BLaER1 treated with 17β-estradiol and CSF1 and Interleukin-3, amounts not matched to agents 10 nM and 100 nM (cell line): ENCODE measurements around the gene HEXD.
A peak's percentile ranks its signal among the peaks of the same experiment; 100 is the strongest.

ENCODE experiments used
- H3K27ac ChIP-seq, 11 experiments: shearing (Covaris generic); formaldehyde crosslinking; 2 replicates each; pipeline ENCODE4 v1.8.1; 2022
- H3K27me3 ChIP-seq, 11 experiments: shearing (Covaris generic); formaldehyde crosslinking; 2 replicates each; pipeline ENCODE4 v1.8.1; 2022
- H3K36me3 ChIP-seq, 11 experiments: shearing (Covaris generic); formaldehyde crosslinking; 2 replicates each; pipeline ENCODE4 v1.8.1; 2022
- H3K4me1 ChIP-seq, 10 experiments: shearing (Covaris generic); formaldehyde crosslinking; 2 replicates each; pipeline ENCODE4 v1.8.1; 2022
- H3K4me2 ChIP-seq, 11 experiments: shearing (Covaris generic); formaldehyde crosslinking; 2 replicates each; pipeline ENCODE4 v1.8.1; 2022
- H3K4me3 ChIP-seq, 10 experiments: shearing (Covaris generic); formaldehyde crosslinking; 2 replicates each; pipeline ENCODE4 v1.8.1; 2022
- H3K9ac ChIP-seq, 11 experiments: shearing (Covaris generic); formaldehyde crosslinking; 2 replicates each; pipeline ENCODE4 v1.8.1; 2022
- H3K9me3 ChIP-seq, 11 experiments: shearing (Covaris generic); formaldehyde crosslinking; replicated peaks in 1 of 11; 2 replicates each; pipeline ENCODE4 v1.8.1; 2022
- H4K20me1 ChIP-seq, 11 experiments: shearing (Covaris generic); formaldehyde crosslinking; 2 replicates each; pipeline ENCODE4 v1.8.1; 2022
- Cebpa-rat ChIP-seq, 11 experiments: shearing (Covaris generic); IDR thresholded peaks; 2 replicates each; pipeline ENCODE4 v1.8.1; 2022

HEXD gene

GRCh38 chr17:82414548-82415281 lies 3.4 kb upstream of the HEXD start:
- Histone ChIP-seq H3K9ac (no peak overlapping the region), H3K4me3 (no peak overlapping the region), H3K4me2 (peak overlapping the region; percentile 4 to 75 (median 38); a peak in 19 of 22 replicates), H3K27ac (no peak overlapping the region), H3K27me3 (no peaks in the 10 kb centered on the region), H4K20me1 (peaks cover 57 to 91% (median 83%) of the 10 kb centered on the region in 11 experiments), H3K9me3 (no peaks in the 10 kb centered on the region), H3K4me1 (peaks cover 9 to 72% (median 49%) of the 10 kb centered on the region in 10 experiments), H3K36me3 (peaks cover 0 to 15% (median 8%) of the 10 kb centered on the region in 11 experiments; a peak in 5 of 22 replicates)
- TF ChIP-seq Cebpa-rat (IDR thresholded peaks at IDR 0.05), result no peak

GRCh38 chr17:82415336-82415735 lies 2.8 kb upstream of the HEXD start:
- Histone ChIP-seq H3K9ac (no peak overlapping the region), H3K27ac (no peak overlapping the region), H3K27me3 (no peaks in the 10 kb centered on the region), H3K4me2 (no peak overlapping the region), H3K4me1 (peaks cover 15 to 72% (median 50%) of the 10 kb centered on the region in 10 experiments), H3K9me3 (no peaks in the 10 kb centered on the region), H4K20me1 (peaks cover 52 to 85% (median 77%) of the 10 kb centered on the region in 11 experiments), H3K36me3 (peaks cover 0 to 15% (median 8%) of the 10 kb centered on the region in 11 experiments; a peak in 12 of 22 replicates), H3K4me3 (no peak overlapping the region)
- no peak for TF ChIP-seq Cebpa-rat (IDR thresholded peaks at IDR 0.05)

GRCh38 chr17:82415786-82416185 lies 2.4 kb upstream of the HEXD start:
- peaks cover 15 to 68% (median 46%) of the 10 kb centered on the region in 10 experiments for H3K4me1 ChIP-seq
- H3K9me3 ChIP-seq, result no peaks in the 10 kb centered on the region
- no peak overlapping the region for H3K4me3 ChIP-seq
- peaks cover 48 to 80% (median 72%) of the 10 kb centered on the region in 11 experiments for H4K20me1 ChIP-seq
- no peak overlapping the region for H3K27ac ChIP-seq
- H3K27me3 ChIP-seq, result no peaks in the 10 kb centered on the region
- H3K9ac ChIP-seq, result no peak overlapping the region
- peaks cover 0 to 18% (median 12%) of the 10 kb centered on the region in 11 experiments; a peak in 16 of 22 replicates for H3K36me3 ChIP-seq
- no peak for TF ChIP-seq Cebpa-rat (IDR thresholded peaks at IDR 0.05)
- H3K4me2 ChIP-seq, result no peak overlapping the region

GRCh38 chr17:82416264-82416663 lies 1.9 kb upstream of the HEXD start:
- Histone ChIP-seq H3K27me3 (no peaks in the 10 kb centered on the region), H3K9me3 (no peaks in the 10 kb centered on the region), H3K4me1 (peaks cover 15 to 64% (median 45%) of the 10 kb centered on the region in 10 experiments), H3K9ac (no peak overlapping the region), H3K36me3 (peaks cover 0 to 23% (median 16%) of the 10 kb centered on the region in 11 experiments; a peak in 19 of 22 replicates), H3K4me2 (no peak overlapping the region), H3K4me3 (no peak overlapping the region), H3K27ac (no peak overlapping the region), H4K20me1 (peaks cover 45 to 76% (median 68%) of the 10 kb centered on the region in 11 experiments)
- TF ChIP-seq Cebpa-rat (IDR thresholded peaks at IDR 0.05), result no peak

GRCh38 chr17:82416771-82417170 lies 1.4 kb upstream of the HEXD start:
- no peaks in the 10 kb centered on the region for H3K27me3 ChIP-seq
- H3K4me2 ChIP-seq, result no peak overlapping the region
- H3K27ac ChIP-seq, result no peak overlapping the region
- H4K20me1 ChIP-seq, result peaks cover 41 to 72% (median 63%) of the 10 kb centered on the region in 11 experiments
- H3K4me3 ChIP-seq, result no peak overlapping the region
- peaks cover 0 to 28% (median 20%) of the 10 kb centered on the region in 11 experiments; a peak in 19 of 22 replicates for H3K36me3 ChIP-seq
- no peaks in the 10 kb centered on the region for H3K9me3 ChIP-seq
- H3K9ac ChIP-seq, result no peak overlapping the region
- TF ChIP-seq Cebpa-rat (IDR thresholded peaks at IDR 0.05), result no peak
- peaks cover 15 to 59% (median 42%) of the 10 kb centered on the region in 10 experiments for H3K4me1 ChIP-seq

GRCh38 chr17:82419540-82419939 lies 1.4 kb downstream of the HEXD start:
- peak overlapping the region; percentile 4 to 94 (median 87); a peak in 20 of 22 replicates for H3K27ac ChIP-seq
- no peaks in the 10 kb centered on the region for H3K27me3 ChIP-seq
- H3K9ac ChIP-seq, result peak overlapping the region; percentile 77 to 94 (median 88)
- H3K9me3 ChIP-seq, result peaks cover 0 to 7% (median 6%) of the 10 kb centered on the region in 11 experiments; a peak in 6 of 22 replicates
- TF ChIP-seq Cebpa-rat (IDR thresholded peaks at IDR 0.05), result no peak
- peaks cover 15 to 40% (median 28%) of the 10 kb centered on the region in 10 experiments for H3K4me1 ChIP-seq
- peak overlapping the region; percentile 81 to 97 (median 92) for H3K4me2 ChIP-seq
- H3K4me3 ChIP-seq, result peak overlapping the region; percentile 73 to 96 (median 90)
- H3K36me3 ChIP-seq, result peaks cover 9 to 42% (median 32%) of the 10 kb centered on the region in 11 experiments; a peak in 21 of 22 replicates
- H4K20me1 ChIP-seq, result peaks cover 19 to 44% (median 35%) of the 10 kb centered on the region in 11 experiments

GRCh38 chr17:82424001-82424862 lies 6.1 kb downstream of the HEXD start:
- peaks cover 0 to 9% (median 0%) of the 10 kb centered on the region in 11 experiments; a peak in 3 of 22 replicates for H4K20me1 ChIP-seq
- no peak overlapping the region for H3K4me3 ChIP-seq
- no peak overlapping the region; a peak in 1 of 22 replicates for H3K9ac ChIP-seq
- peaks cover 9 to 52% (median 32%) of the 10 kb centered on the region in 11 experiments; a peak in 21 of 22 replicates for H3K36me3 ChIP-seq
- H3K27me3 ChIP-seq, result no peaks in the 10 kb centered on the region
- no peak overlapping the region for H3K27ac ChIP-seq
- no peak for TF ChIP-seq Cebpa-rat (IDR thresholded peaks at IDR 0.05)
- H3K4me2 ChIP-seq, result no peak overlapping the region
- peaks cover 0 to 7% (median 6%) of the 10 kb centered on the region in 11 experiments; a peak in 6 of 22 replicates for H3K9me3 ChIP-seq
- peaks cover 16 to 28% (median 24%) of the 10 kb centered on the region in 10 experiments for H3K4me1 ChIP-seq

- peaks cover 0 to 7% (median 6%) of the 10 kb centered on the region in 11 experiments; a peak in 6 of 22 replicates for H3K9me3 ChIP-seq
- H3K4me3 ChIP-seq, result no peak overlapping the region
- no peak overlapping the region; a peak in 1 of 22 replicates for H3K9ac ChIP-seq
- H3K27me3 ChIP-seq, result no peaks in the 10 kb centered on the region
- no peak overlapping the region for H3K27ac ChIP-seq
- peaks cover 19 to 28% (median 26%) of the 10 kb centered on the region in 10 experiments for H3K4me1 ChIP-seq
- H3K36me3 ChIP-seq, result peaks cover 9 to 52% (median 32%) of the 10 kb centered on the region in 11 experiments; a peak in 21 of 22 replicates
- H4K20me1 ChIP-seq, result 0 out of 22 replicates have a peak, but pooled peaks cover 0 to 9% (median 0%) of the 10 kb centered on the region in 11 experiments
- TF ChIP-seq Cebpa-rat (IDR thresholded peaks at IDR 0.05), result no peak
- H3K4me2 ChIP-seq, result no peak overlapping the region
Measured at GRCh38 chr17:82424863-82425159, 6.7 kb downstream of the HEXD start.
